Measurements from ENCODE around the gene KLHDC7B. TPM values are rescaled to one million over a fixed set of nuclear protein-coding genes. Genes with fewer than 3 reads are reported as not detected.

KLHDC7B gene
- total RNA-seq, 1 experiment from 2014 or later: not detected

DNA sequence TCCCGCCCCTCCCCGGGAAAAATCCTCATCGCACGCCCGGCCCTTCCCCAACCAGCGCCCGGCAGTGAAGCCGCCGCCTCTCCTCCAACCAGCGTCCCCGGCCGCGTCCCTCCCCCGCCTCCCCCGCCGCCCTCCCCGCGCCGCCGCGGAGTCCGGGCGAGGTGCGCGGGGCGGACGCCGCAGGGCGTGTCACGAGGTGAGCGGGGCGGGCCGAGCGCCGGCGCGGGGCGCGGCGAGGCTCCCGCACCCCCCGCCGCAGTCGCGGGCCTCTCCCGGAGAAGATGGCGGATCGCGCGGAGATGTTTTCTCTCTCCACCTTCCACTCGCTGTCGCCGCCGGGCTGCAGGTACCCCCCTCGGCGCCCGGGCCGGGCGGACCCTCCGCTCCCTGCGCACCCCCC is 54.8 kb downstream of the KLHDC7B start, which contains the start of gene MAPK8IP2 (continued):
- TF ChIP-seq, protein P1, sequence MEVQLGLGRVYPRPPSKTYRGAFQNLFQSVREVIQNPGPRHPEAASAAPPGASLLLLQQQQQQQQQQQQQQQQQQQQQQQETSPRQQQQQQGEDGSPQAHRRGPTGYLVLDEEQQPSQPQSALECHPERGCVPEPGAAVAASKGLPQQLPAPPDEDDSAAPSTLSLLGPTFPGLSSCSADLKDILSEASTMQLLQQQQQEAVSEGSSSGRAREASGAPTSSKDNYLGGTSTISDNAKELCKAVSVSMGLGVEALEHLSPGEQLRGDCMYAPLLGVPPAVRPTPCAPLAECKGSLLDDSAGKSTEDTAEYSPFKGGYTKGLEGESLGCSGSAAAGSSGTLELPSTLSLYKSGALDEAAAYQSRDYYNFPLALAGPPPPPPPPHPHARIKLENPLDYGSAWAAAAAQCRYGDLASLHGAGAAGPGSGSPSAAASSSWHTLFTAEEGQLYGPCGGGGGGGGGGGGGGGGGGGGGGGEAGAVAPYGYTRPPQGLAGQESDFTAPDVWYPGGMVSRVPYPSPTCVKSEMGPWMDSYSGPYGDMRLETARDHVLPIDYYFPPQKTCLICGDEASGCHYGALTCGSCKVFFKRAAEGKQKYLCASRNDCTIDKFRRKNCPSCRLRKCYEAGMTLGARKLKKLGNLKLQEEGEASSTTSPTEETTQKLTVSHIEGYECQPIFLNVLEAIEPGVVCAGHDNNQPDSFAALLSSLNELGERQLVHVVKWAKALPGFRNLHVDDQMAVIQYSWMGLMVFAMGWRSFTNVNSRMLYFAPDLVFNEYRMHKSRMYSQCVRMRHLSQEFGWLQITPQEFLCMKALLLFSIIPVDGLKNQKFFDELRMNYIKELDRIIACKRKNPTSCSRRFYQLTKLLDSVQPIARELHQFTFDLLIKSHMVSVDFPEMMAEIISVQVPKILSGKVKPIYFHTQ (CRISPR knock-in tag; IDR thresholded peaks at IDR 0.05): no peak
- TF ChIP-seq ZBTB21 (CRISPR knock-in tag; IDR thresholded peaks at IDR 0.05; ENCODE audit: borderline replicate concordance) (no peak), FOXJ3 (CRISPR knock-in tag; IDR thresholded peaks at IDR 0.05; ENCODE audit: borderline replicate concordance) (no peak), ATF1 (CRISPR knock-in tag; IDR thresholded peaks at IDR 0.05) (no peak)

Other genes starting within 250 kb of the KLHDC7B start
- 110 to 113 TPM (median 111 TPM) in 3 replicates for gene PLXNB2, start 238.3 kb upstream of the KLHDC7B start, total RNA-seq (2021)
- 2.3 to 2.7 TPM (median 2.5 TPM) in 3 replicates for gene DENND6B, start 218.9 kb upstream of the KLHDC7B start, total RNA-seq (2021)
- 41.5 to 47.8 TPM (median 46.7 TPM) in 3 replicates for gene PPP6R2, start 202.6 kb upstream of the KLHDC7B start, total RNA-seq (2021)
- 87.1 to 108 TPM (median 91.5 TPM) in 3 replicates for gene SBF1, start 70.9 kb upstream of the KLHDC7B start, total RNA-seq (2021)
- gene ADM2, start 64.4 kb upstream of the KLHDC7B start, total RNA-seq (2021): 6.3 to 10.9 TPM (median 7.6 TPM) in 3 replicates
- gene MIOX, start 59.0 kb upstream of the KLHDC7B start, total RNA-seq (2021): 0.33 to 0.57 TPM (median 0.41 TPM) in 3 replicates
- gene LMF2, start 38.2 kb upstream of the KLHDC7B start, total RNA-seq (2021): 38.1 to 43.7 TPM (median 39.8 TPM) in 3 replicates
- 69.8 to 78.4 TPM (median 70.3 TPM) in 3 replicates for gene NCAPH2, start 37.7 kb upstream of the KLHDC7B start, total RNA-seq (2021)
- gene SCO2, start 20.3 kb upstream of the KLHDC7B start, total RNA-seq (2021): 1.5 to 5.5 TPM in 2 of 3 replicates, not detected in the other
- gene TYMP, start 15.9 kb upstream of the KLHDC7B start, total RNA-seq (2021): 1.2 to 1.8 TPM (median 1.5 TPM) in 3 replicates
- gene SYCE3, start 17.0 kb downstream of the KLHDC7B start, total RNA-seq (2021): 0.46 to 0.89 TPM (median 0.85 TPM) in 3 replicates
- 33.7 to 47.8 TPM (median 47.4 TPM) in 3 replicates for gene CPT1B, start 32.5 kb downstream of the KLHDC7B start, total RNA-seq (2021)
- 75.4 to 80.0 TPM (median 76.1 TPM) in 3 replicates for gene CHKB, start 37.0 kb downstream of the KLHDC7B start, total RNA-seq (2021)
- 1.8 to 4.9 TPM (median 1.9 TPM) in 3 replicates for gene MAPK8IP2, start 54.9 kb downstream of the KLHDC7B start, total RNA-seq (2021)
- gene ARSA, start 82.3 kb downstream of the KLHDC7B start, total RNA-seq (2021): 17.7 to 18.8 TPM (median 17.8 TPM) in 3 replicates
- 9.6 to 10.5 TPM (median 9.7 TPM) in 3 replicates for gene SHANK3, start 126.9 kb downstream of the KLHDC7B start, total RNA-seq (2021)
- 0.18 to 0.55 TPM (median 0.46 TPM) in 3 replicates for gene ACR, start 192.3 kb downstream of the KLHDC7B start, total RNA-seq (2021)
- gene RABL2B, start 237.7 kb downstream of the KLHDC7B start, total RNA-seq (2021): 22.4 to 24.0 TPM (median 23.2 TPM) in 3 replicates